Measurements from ENCODE around the gene COL6A5.

DNA sequence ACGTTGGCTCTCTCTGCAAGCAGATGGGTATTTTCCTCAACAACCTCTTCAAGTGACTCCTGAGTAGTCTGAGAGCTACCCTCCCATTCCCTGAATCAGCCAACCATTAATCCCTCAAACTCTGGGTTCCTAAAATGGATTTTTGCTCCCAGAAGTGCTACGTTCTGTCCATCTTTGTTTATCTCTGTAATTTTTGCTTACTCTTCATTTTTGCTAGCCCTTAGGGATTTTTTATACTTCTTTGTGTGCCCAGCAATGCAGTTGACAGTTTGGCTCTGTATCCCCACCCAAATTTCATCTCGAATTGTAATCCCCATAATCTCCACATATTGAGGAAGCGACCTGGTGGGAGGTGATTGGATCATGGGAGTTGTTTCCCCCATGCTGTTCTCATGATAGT lies 35.4 kb upstream of the COL6A5 start:
- TF ChIP-seq CTCF (conservative IDR thresholded peaks at IDR 0.05; ENCODE audit: low read depth, low read length) (no peak), EZH2phosphoT487 (IDR thresholded peaks at IDR 0.05; ENCODE audit: borderline replicate concordance, low read length) (no peak), EZH2 (IDR thresholded peaks at IDR 0.05; ENCODE audit: low read length, unreplicated experiment) (no peak)

Data from PC-3 (cell line).